Stomach (tissue), 4 donors: ENCODE data around the gene TSSK2.

Experiments used
- CTCF ChIP-seq, 7 experiments: fragments of 450-650 bp in 4 of 7; fragments of 200-600 bp in 3 of 7; sonication (generic) in 3 of 7; IDR thresholded peaks; one replicate each; pipeline ENCODE4 v1.5.1; 2016 to 2019; ENCODE audit warnings: antibody characterized with exemption in 7 of 7, control low read depth in 2 of 7, mild to moderate bottlenecking in 1 of 7
- POLR2AphosphoS5 ChIP-seq, 3 donors: sonication (generic); formaldehyde crosslinking; IDR thresholded peaks; one replicate each; pipeline ENCODE4 v1.6.1; 2016; ENCODE audit warnings: antibody characterized with exemption in 3 of 3

GRCh38 chr22:19096555-19096954, 34.6 kb upstream of the TSSK2 start:
- no peak for TF ChIP-seq POLR2AphosphoS5 (IDR thresholded peaks at IDR 0.05)
- no peak for TF ChIP-seq CTCF (IDR thresholded peaks at IDR 0.05)
